HEK293 (cell line): Measurements from ENCODE around the gene PRMT7.
A peak's percentile ranks its signal among the peaks of the same experiment; 100 is the strongest.

ENCODE experiments used
- CTCF ChIA-PET: fragments of 350-600 bp; formaldehyde crosslinking; extraction: SDS; loops from one replicate; lab custom pipeline; 2021; ENCODE audit warnings: antibody characterized with exemption; lab: Yijun Ruan, JAX
- POLR2A ChIA-PET: fragments of 300-600 bp; formaldehyde crosslinking; extraction: SDS; loops from one replicate; lab custom pipeline; 2020; ENCODE audit warnings: antibody characterized with exemption, inconsistent platforms; lab: Yijun Ruan, JAX
- H3K27ac ChIP-seq: fragments of 200-500 bp; sonication (Bioruptor generic); 2 replicates; pipeline ENCODE4 v1.5.1; 2014; ENCODE audit warnings: low read depth, low read length, control low read depth, inconsistent platforms; ENCODE audit errors: extremely low read depth
- H3K36me3 ChIP-seq, 2 experiments: fragments of 200-500 bp in 1 of 2; sonication (Bioruptor generic) in 1 of 2; 1 replicate in 1 of 2; 2 replicates in 1 of 2; pipeline ENCODE4 v1.5.1; 2014 to 2017; ENCODE audit warnings: inconsistent platforms in 2 of 2, low read length in 2 of 2; ENCODE audit not compliant: control insufficient read depth in 2 of 2, insufficient read depth in 1 of 2
- H3K4me1 ChIP-seq: fragments of 200-500 bp; sonication (Bioruptor generic); 2 replicates; pipeline ENCODE4 v1.5.1; 2014; ENCODE audit warnings: mild to moderate bottlenecking, low read length, inconsistent platforms; ENCODE audit not compliant: control insufficient read depth, insufficient read depth
- H3K4me3 ChIP-seq: 2 replicates; pipeline ENCODE4 v1.5.1; 2011; ENCODE audit warnings: low read depth, mild to moderate bottlenecking, control low read depth, low read length, moderate library complexity
- H3K9me3 ChIP-seq: fragments of 200-500 bp; sonication (Bioruptor generic); 2 replicates; pipeline ENCODE4 v1.5.1; 2014; ENCODE audit warnings: low read depth, low read length, inconsistent platforms; ENCODE audit not compliant: control insufficient read depth, insufficient read depth
- GLI2 ChIP-seq: fragments of 450-650 bp; formaldehyde crosslinking; IDR thresholded peaks from 2 replicates; pipeline ENCODE4; 2017; ENCODE audit warnings: missing biosample characterization, missing genetic modification characterization, low read depth, borderline replicate concordance
- INSM2 ChIP-seq: fragments of 450-650 bp; formaldehyde crosslinking; IDR thresholded peaks from 2 replicates; pipeline ENCODE4 v1.5.1; 2016; ENCODE audit warnings: missing biosample characterization, missing genetic modification characterization
- KLF7 ChIP-seq: fragments of 450-650 bp; formaldehyde crosslinking; IDR thresholded peaks from 2 replicates; pipeline ENCODE4 v1.5.1; 2016; ENCODE audit warnings: missing biosample characterization, missing genetic modification characterization, borderline replicate concordance
- KLF8 ChIP-seq: fragments of 450-650 bp; formaldehyde crosslinking; IDR thresholded peaks from 2 replicates; pipeline ENCODE4 v1.5.1; 2016; ENCODE audit warnings: missing biosample characterization, missing genetic modification characterization
- RBAK ChIP-seq: fragments of 450-650 bp; formaldehyde crosslinking; IDR thresholded peaks from 2 replicates; pipeline ENCODE4 v1.5.1; 2016; ENCODE audit warnings: missing biosample characterization, missing genetic modification characterization
- ZBTB21 ChIP-seq: fragments of 450-650 bp; formaldehyde crosslinking; IDR thresholded peaks from 2 replicates; pipeline ENCODE4 v1.5.1; 2017; ENCODE audit warnings: missing biosample characterization, missing genetic modification characterization
- ZFP3 ChIP-seq: fragments of 450-650 bp; formaldehyde crosslinking; IDR thresholded peaks from 2 replicates; pipeline ENCODE4 v1.5.1; 2016; ENCODE audit warnings: low read depth, missing biosample characterization, missing genetic modification characterization
- ZFP69B ChIP-seq: fragments of 450-650 bp; formaldehyde crosslinking; IDR thresholded peaks from 2 replicates; pipeline ENCODE4 v1.5.1; 2016; ENCODE audit warnings: missing biosample characterization, missing genetic modification characterization
- ZIC2 ChIP-seq: fragments of 450-650 bp; formaldehyde crosslinking; IDR thresholded peaks from 2 replicates; pipeline ENCODE4 v1.5.1; 2016; ENCODE audit warnings: missing biosample characterization, missing genetic modification characterization
- ZNF169 ChIP-seq: fragments of 450-650 bp; formaldehyde crosslinking; IDR thresholded peaks from 2 replicates; pipeline ENCODE4 v1.5.1; 2016; ENCODE audit warnings: missing biosample characterization, missing genetic modification characterization
- ZNF202 ChIP-seq: fragments of 450-650 bp; formaldehyde crosslinking; IDR thresholded peaks from 2 replicates; pipeline ENCODE4 v1.5.1; 2016; ENCODE audit warnings: missing biosample characterization, missing genetic modification characterization, borderline replicate concordance
- ZNF223 ChIP-seq: fragments of 450-650 bp; formaldehyde crosslinking; IDR thresholded peaks from 2 replicates; pipeline ENCODE4 v1.5.1; 2016; ENCODE audit warnings: missing biosample characterization, missing genetic modification characterization
- ZNF266 ChIP-seq: fragments of 450-650 bp; formaldehyde crosslinking; IDR thresholded peaks from 2 replicates; pipeline ENCODE4 v1.5.1; 2016; ENCODE audit warnings: missing biosample characterization, missing genetic modification characterization, low read depth
- ZNF473 ChIP-seq: fragments of 450-650 bp; formaldehyde crosslinking; IDR thresholded peaks from 2 replicates; pipeline ENCODE4 v1.5.1; 2017; ENCODE audit warnings: missing biosample characterization, missing genetic modification characterization
- ZNF48 ChIP-seq: fragments of 450-650 bp; formaldehyde crosslinking; IDR thresholded peaks from 2 replicates; pipeline ENCODE4 v1.5.1; 2016; ENCODE audit warnings: missing biosample characterization, missing genetic modification characterization
- ZNF510 ChIP-seq: fragments of 450-650 bp; formaldehyde crosslinking; IDR thresholded peaks from 2 replicates; pipeline ENCODE4 v1.5.1; 2018; ENCODE audit warnings: mild to moderate bottlenecking, missing genetic modification characterization, missing biosample characterization; ENCODE audit not compliant: insufficient replicate concordance
- ZNF529 ChIP-seq: fragments of 450-650 bp; formaldehyde crosslinking; IDR thresholded peaks from 2 replicates; pipeline ENCODE4 v1.5.1; 2017; ENCODE audit warnings: missing genetic modification characterization, missing biosample characterization; ENCODE audit not compliant: insufficient replicate concordance
- ZNF571 ChIP-seq: fragments of 450-650 bp; formaldehyde crosslinking; IDR thresholded peaks from 2 replicates; pipeline ENCODE4 v1.5.0; 2017; ENCODE audit warnings: missing biosample characterization, missing genetic modification characterization
- ZNF664 ChIP-seq: fragments of 450-650 bp; formaldehyde crosslinking; IDR thresholded peaks from 2 replicates; pipeline ENCODE4 v1.5.1; 2016; ENCODE audit warnings: missing biosample characterization, missing genetic modification characterization
- ZNF792 ChIP-seq: fragments of 450-650 bp; formaldehyde crosslinking; IDR thresholded peaks from 2 replicates; pipeline ENCODE4 v1.5.1; 2016; ENCODE audit warnings: missing biosample characterization, missing genetic modification characterization
- TF ChIP-seq, protein P1 (sequence below): fragments of 450-650 bp; formaldehyde crosslinking; IDR thresholded peaks from 2 replicates; pipeline ENCODE4 v1.5.1; 2017; ENCODE audit warnings: missing biosample characterization, missing genetic modification characterization
- TF ChIP-seq, protein P2 (sequence below): sonication (generic); formaldehyde crosslinking; IDR thresholded peaks from 2 replicates; pipeline ENCODE4 v1.8.1; 2022; ENCODE audit warnings: mild to moderate bottlenecking, moderate library complexity, missing genetic modification reagents

PRMT7 gene

DNA sequence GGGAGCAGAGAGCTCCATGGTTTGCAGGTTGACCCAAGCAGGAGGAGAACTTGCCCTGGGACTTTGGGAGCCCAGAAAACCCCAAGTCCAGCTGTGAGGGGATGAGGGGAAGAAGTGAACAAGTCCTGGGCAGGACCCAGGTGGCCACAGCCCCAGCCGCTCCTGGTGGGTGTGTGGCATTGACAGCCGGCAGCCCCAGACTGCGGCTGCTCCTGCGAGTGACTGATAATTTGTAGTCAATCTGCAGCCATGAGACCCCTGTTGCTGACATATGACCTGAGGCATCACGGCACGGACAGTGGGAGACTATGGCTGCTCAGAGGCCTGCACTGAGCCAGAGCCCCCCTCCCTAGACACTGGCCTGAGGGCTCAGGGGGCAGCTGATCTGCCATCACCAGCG, 66.4 kb downstream of the PRMT7 start:
- H3K4me3 ChIP-seq, result no peak overlapping the region
- POLR2A ChIA-PET, result no interaction called here
- H3K4me1 ChIP-seq, result no peaks in the 10 kb centered on the region
- H3K27ac ChIP-seq, result no peak overlapping the region
- H3K9me3 ChIP-seq, result no peaks in the 10 kb centered on the region
- TF ChIP-seq INSM2, result no peak
- TF ChIP-seq ZNF510 (tag by site-specific recombination), result no peak
- TF ChIP-seq RBAK (tag by site-specific recombination), result no peak
- no peak for TF ChIP-seq KLF7 (tag by site-specific recombination)
- no peak for TF ChIP-seq ZNF792 (tag by site-specific recombination)
- TF ChIP-seq GLI2 (tag by site-specific recombination), result no peak
- no peak for TF ChIP-seq ZIC2 (tag by site-specific recombination)
- TF ChIP-seq ZNF266 (tag by site-specific recombination), result no peak
- no peak for TF ChIP-seq ZNF202 (tag by site-specific recombination)
- TF ChIP-seq ZNF571 (tag by site-specific recombination), result no peak
- no peak for TF ChIP-seq ZNF223 (tag by site-specific recombination)
- no peak for TF ChIP-seq ZNF473 (tag by site-specific recombination)
- TF ChIP-seq, protein P1, sequence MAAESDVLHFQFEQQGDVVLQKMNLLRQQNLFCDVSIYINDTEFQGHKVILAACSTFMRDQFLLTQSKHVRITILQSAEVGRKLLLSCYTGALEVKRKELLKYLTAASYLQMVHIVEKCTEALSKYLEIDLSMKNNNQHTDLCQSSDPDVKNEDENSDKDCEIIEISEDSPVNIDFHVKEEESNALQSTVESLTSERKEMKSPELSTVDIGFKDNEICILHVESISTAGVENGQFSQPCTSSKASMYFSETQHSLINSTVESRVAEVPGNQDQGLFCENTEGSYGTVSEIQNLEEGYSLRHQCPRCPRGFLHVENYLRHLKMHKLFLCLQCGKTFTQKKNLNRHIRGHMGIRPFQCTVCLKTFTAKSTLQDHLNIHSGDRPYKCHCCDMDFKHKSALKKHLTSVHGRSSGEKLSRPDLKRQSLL (tag by site-specific recombination), result no peak
- no peak for TF ChIP-seq KLF8 (tag by site-specific recombination)
- TF ChIP-seq ZNF48, result no peak
- no peak for TF ChIP-seq ZFP3 (tag by site-specific recombination)
- CTCF ChIA-PET, result interaction anchor here (0.7 to 1.9 kb wide), 2 partner anchors 10 to 445 kb away, joined by 3 to 5 read pairs; no protein-coding TSS in a partner anchor
- no peaks in the 10 kb centered on the region for H3K36me3 ChIP-seq

- no peaks in the 10 kb centered on the region for H3K4me1 ChIP-seq
- no peak overlapping the region for H3K4me3 ChIP-seq
- TF ChIP-seq ZNF664, result no peak
- no peak overlapping the region for H3K27ac ChIP-seq
- no peaks in the 10 kb centered on the region for H3K36me3 ChIP-seq
- ChIA-PET CTCF (interaction anchor here (0.6 to 1.9 kb wide), 2 partner anchors 10 to 143 kb away, joined by 3 to 5 read pairs; no protein-coding TSS in a partner anchor), POLR2A (no interaction called here)
- H3K9me3 ChIP-seq, result no peaks in the 10 kb centered on the region
Measured at GRCh38 chr16:68377667-68378393, 67.0 kb downstream of the PRMT7 start.

- H3K4me1 ChIP-seq, result no peaks in the 10 kb centered on the region
- H3K27ac ChIP-seq, result no peak overlapping the region
- no peaks in the 10 kb centered on the region for H3K36me3 ChIP-seq
- TF ChIP-seq ZNF169, result no peak
- TF ChIP-seq ZIC2 (tag by site-specific recombination), result peak; percentile 46; the same call in 1 of the 2 replicates
- TF ChIP-seq, protein P2, sequence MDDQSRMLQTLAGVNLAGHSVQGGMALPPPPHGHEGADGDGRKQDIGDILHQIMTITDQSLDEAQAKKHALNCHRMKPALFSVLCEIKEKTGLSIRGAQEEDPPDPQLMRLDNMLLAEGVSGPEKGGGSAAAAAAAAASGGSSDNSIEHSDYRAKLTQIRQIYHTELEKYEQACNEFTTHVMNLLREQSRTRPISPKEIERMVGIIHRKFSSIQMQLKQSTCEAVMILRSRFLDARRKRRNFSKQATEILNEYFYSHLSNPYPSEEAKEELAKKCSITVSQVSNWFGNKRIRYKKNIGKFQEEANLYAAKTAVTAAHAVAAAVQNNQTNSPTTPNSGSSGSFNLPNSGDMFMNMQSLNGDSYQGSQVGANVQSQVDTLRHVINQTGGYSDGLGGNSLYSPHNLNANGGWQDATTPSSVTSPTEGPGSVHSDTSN (CRISPR knock-in tag), result no peak
- no peak for TF ChIP-seq ZNF529
- TF ChIP-seq, protein P1 (tag by site-specific recombination), result no peak
- no peak for TF ChIP-seq ZBTB21
- TF ChIP-seq ZFP69B (tag by site-specific recombination), result no peak
- CTCF ChIA-PET, result interaction anchor here (0.6 to 1.9 kb wide), 4 partner anchors 9 to 142 kb away, joined by 3 to 5 read pairs (median 3); no protein-coding TSS in a partner anchor
- no peak overlapping the region for H3K4me3 ChIP-seq
- H3K9me3 ChIP-seq, result no peaks in the 10 kb centered on the region
- POLR2A ChIA-PET, result interaction anchor here (0.6 kb wide), 1 partner anchor 94 kb away, joined by 3 read pairs; no protein-coding TSS in a partner anchor
Measured at GRCh38 chr16:68378436-68379415, 67.9 kb downstream of the PRMT7 start.
